OCI-LY1 (cell line): ENCODE measurements around the gene PDZD2.

Experiments used
- EZH2 ChIP-seq: fragments of 200-600 bp; sonication (generic), shearing (Covaris generic); IDR thresholded peaks from 2 replicates; pipeline ENCODE4 v1.8.0; 2017; ENCODE audit warnings: borderline replicate concordance, mixed run types, mild to moderate bottlenecking, antibody characterized with exemption, low read length, moderate library complexity, mixed read lengths
- TF ChIP-seq, protein P1 (sequence below): fragments of 200-600 bp; sonication (generic), shearing (Covaris generic); IDR thresholded peaks from 2 replicates; pipeline ENCODE4 v1.5.1; 2017; ENCODE audit warnings: mild to moderate bottlenecking, antibody characterized with exemption, low read length, moderate library complexity, mixed read lengths

GRCh38 chr5:31645420-31646081 lies 6.6 kb downstream of the PDZD2 start:
- TF ChIP-seq, protein P1, sequence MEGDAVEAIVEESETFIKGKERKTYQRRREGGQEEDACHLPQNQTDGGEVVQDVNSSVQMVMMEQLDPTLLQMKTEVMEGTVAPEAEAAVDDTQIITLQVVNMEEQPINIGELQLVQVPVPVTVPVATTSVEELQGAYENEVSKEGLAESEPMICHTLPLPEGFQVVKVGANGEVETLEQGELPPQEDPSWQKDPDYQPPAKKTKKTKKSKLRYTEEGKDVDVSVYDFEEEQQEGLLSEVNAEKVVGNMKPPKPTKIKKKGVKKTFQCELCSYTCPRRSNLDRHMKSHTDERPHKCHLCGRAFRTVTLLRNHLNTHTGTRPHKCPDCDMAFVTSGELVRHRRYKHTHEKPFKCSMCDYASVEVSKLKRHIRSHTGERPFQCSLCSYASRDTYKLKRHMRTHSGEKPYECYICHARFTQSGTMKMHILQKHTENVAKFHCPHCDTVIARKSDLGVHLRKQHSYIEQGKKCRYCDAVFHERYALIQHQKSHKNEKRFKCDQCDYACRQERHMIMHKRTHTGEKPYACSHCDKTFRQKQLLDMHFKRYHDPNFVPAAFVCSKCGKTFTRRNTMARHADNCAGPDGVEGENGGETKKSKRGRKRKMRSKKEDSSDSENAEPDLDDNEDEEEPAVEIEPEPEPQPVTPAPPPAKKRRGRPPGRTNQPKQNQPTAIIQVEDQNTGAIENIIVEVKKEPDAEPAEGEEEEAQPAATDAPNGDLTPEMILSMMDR: no peak
- TF ChIP-seq EZH2: no peak
